ENCODE data around the gene CORO1C. TPM values are rescaled to one million over a fixed set of nuclear protein-coding genes. Genes with fewer than 3 reads are reported as not detected.
A peak's percentile ranks its signal among the peaks of the same experiment; 100 is the strongest.

Gene CORO1C
- polyA plus RNA-seq, 1 donor from 2014 or later = 123 TPM

- peaks cover 54% of the 10 kb centered on the region for H3K79me2 ChIP-seq (replicated peaks; ENCODE audit: insufficient read depth, low read length)
- peak overlapping the region; percentile 13 for H3K4me2 ChIP-seq (ENCODE audit: low read length)
These were observed 45.7 kb downstream of the CORO1C start for GRCh38 chr12:108685469-108686260.

DNA sequence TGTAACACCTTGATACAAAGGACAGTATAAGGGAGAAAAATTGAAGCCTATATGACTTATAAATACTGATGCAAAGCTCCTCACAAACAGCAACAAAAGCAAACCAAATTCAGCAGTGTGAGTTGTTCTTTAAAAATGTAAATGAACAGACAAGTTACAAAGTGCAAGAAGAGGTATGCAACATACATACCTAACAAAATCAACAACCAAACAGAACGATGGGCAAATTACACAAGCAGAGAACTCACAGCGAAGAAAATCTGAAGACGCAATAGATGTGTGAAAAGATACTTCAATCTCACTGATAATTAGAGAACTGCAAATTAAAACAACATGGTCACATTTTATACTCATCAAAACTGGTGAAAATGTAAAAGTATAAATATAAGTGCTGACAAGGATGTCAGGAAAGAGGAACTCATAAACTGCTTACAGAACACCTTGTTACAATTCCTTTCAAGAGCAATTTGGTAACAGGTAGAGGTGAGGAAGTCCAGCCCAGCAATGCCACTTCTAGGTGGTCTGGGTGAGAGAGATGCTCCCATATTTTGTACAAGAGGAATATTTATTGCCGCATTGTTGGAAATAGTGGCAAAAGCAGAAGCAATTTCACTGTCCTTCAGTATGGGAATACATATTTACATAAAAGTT lies 47.3 kb downstream of the CORO1C start:
- Histone ChIP-seq H3F3A (ENCODE audit: insufficient read depth, low read length, poor library complexity, severe bottlenecking) (no peaks in the 10 kb centered on the region), H3K4me3 (ENCODE audit: low read length) (no peak overlapping the region), H3K79me2 (replicated peaks; ENCODE audit: insufficient read depth, low read length) (peaks cover 44% of the 10 kb centered on the region), H3K9me3 (ENCODE audit: low read length) (no peaks in the 10 kb centered on the region), H3K9ac (ENCODE audit: low read length) (no peak overlapping the region), H4K20me1 (ENCODE audit: insufficient read depth) (no peaks in the 10 kb centered on the region), H3K27me3 (ENCODE audit: insufficient read depth, low read depth, low read length) (no peaks in the 10 kb centered on the region), H3K9me2 (ENCODE audit: insufficient read depth, low read length) (no peaks in the 10 kb centered on the region), H3K4me2 (ENCODE audit: low read length) (no peak overlapping the region), H3K27ac (ENCODE audit: low read length) (no peak overlapping the region), H2AFZ (ENCODE audit: low read depth, low read length) (no peak overlapping the region), H3K36me3 (ENCODE audit: insufficient read depth, low read length) (no peaks in the 10 kb centered on the region)
- TF ChIP-seq POLR2AphosphoS5 (IDR thresholded peaks at IDR 0.05) (no peak), RAD21 (conservative IDR thresholded peaks at IDR 0.05) (no peak), REST (IDR thresholded peaks at IDR 0.05; ENCODE audit: borderline replicate concordance) (no peak), TAF1 (IDR thresholded peaks at IDR 0.05; ENCODE audit: low read depth) (no peak), EZH2 (IDR thresholded peaks at IDR 0.05; ENCODE audit: borderline replicate concordance, insufficient read depth, low read length, poor library complexity, severe bottlenecking) (no peak), MXI1 (conservative IDR thresholded peaks at IDR 0.05; ENCODE audit: poor library complexity, severe bottlenecking) (no peak), SMC3 (conservative IDR thresholded peaks at IDR 0.05; ENCODE audit: poor library complexity) (no peak), EP300 (conservative IDR thresholded peaks at IDR 0.05; ENCODE audit: poor library complexity, severe bottlenecking) (no peak)

More at GRCh38 chr12:108685469-108686260, 45.7 kb downstream of the CORO1C start:
- Histone ChIP-seq H4K20me1 (ENCODE audit: insufficient read depth) (peaks cover 3% of the 10 kb centered on the region), H3K9me3 (ENCODE audit: low read length) (no peaks in the 10 kb centered on the region), H3K36me3 (ENCODE audit: insufficient read depth, low read length) (no peaks in the 10 kb centered on the region), H3K9ac (ENCODE audit: low read length) (peak overlapping the region; percentile 47), H3K27ac (ENCODE audit: low read length) (peak overlapping the region; percentile 85), H3K9me2 (ENCODE audit: insufficient read depth, low read length) (no peaks in the 10 kb centered on the region), H3K4me3 (ENCODE audit: low read length) (peak overlapping the region; percentile 18), H2AFZ (ENCODE audit: low read depth, low read length) (no peak overlapping the region), H3F3A (ENCODE audit: insufficient read depth, low read length, poor library complexity, severe bottlenecking) (peaks cover 4% of the 10 kb centered on the region), H3K27me3 (ENCODE audit: insufficient read depth, low read depth, low read length) (no peaks in the 10 kb centered on the region)
- TF ChIP-seq TAF1 (IDR thresholded peaks at IDR 0.05; ENCODE audit: low read depth) = no peak
- no peak for TF ChIP-seq RAD21 (conservative IDR thresholded peaks at IDR 0.05)
- no peak for TF ChIP-seq EZH2 (IDR thresholded peaks at IDR 0.05; ENCODE audit: borderline replicate concordance, insufficient read depth, low read length, poor library complexity, severe bottlenecking)
- no peak for TF ChIP-seq EP300 (conservative IDR thresholded peaks at IDR 0.05; ENCODE audit: poor library complexity, severe bottlenecking)
- no peak for TF ChIP-seq POLR2AphosphoS5 (IDR thresholded peaks at IDR 0.05)
- no peak for TF ChIP-seq SMC3 (conservative IDR thresholded peaks at IDR 0.05; ENCODE audit: poor library complexity)
- no peak for TF ChIP-seq REST (IDR thresholded peaks at IDR 0.05; ENCODE audit: borderline replicate concordance)
- TF ChIP-seq MXI1 (conservative IDR thresholded peaks at IDR 0.05; ENCODE audit: poor library complexity, severe bottlenecking) = no peak
- TF ChIP-seq, protein P1, sequence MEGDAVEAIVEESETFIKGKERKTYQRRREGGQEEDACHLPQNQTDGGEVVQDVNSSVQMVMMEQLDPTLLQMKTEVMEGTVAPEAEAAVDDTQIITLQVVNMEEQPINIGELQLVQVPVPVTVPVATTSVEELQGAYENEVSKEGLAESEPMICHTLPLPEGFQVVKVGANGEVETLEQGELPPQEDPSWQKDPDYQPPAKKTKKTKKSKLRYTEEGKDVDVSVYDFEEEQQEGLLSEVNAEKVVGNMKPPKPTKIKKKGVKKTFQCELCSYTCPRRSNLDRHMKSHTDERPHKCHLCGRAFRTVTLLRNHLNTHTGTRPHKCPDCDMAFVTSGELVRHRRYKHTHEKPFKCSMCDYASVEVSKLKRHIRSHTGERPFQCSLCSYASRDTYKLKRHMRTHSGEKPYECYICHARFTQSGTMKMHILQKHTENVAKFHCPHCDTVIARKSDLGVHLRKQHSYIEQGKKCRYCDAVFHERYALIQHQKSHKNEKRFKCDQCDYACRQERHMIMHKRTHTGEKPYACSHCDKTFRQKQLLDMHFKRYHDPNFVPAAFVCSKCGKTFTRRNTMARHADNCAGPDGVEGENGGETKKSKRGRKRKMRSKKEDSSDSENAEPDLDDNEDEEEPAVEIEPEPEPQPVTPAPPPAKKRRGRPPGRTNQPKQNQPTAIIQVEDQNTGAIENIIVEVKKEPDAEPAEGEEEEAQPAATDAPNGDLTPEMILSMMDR (IDR thresholded peaks at IDR 0.05; ENCODE audit: poor library complexity, severe bottlenecking) = no peak
